Lower leg skin (tissue), 3 donors: Measurements from ENCODE around the gene FGF18.

ENCODE experiments used
- CTCF ChIP-seq, 3 donors: fragments of 450-650 bp; IDR thresholded peaks; one replicate each; pipeline ENCODE4 v1.5.1; 2016; ENCODE audit warnings: antibody characterized with exemption in 3 of 3, mild to moderate bottlenecking in 3 of 3, moderate library complexity in 2 of 3
- POLR2A ChIP-seq, 2 donors: fragments of 450-650 bp; IDR thresholded peaks; one replicate each; pipeline ENCODE4 v1.6.1; 2016 to 2017; ENCODE audit warnings: antibody characterized with exemption in 2 of 2, mild to moderate bottlenecking in 1 of 2, moderate library complexity in 1 of 2

- TF ChIP-seq POLR2A (IDR thresholded peaks at IDR 0.05) (no peak), CTCF (IDR thresholded peaks at IDR 0.05) (no peak)
These were observed 67.2 kb downstream of the FGF18 start for GRCh38 chr5:171486613-171487012.
